ENCODE measurements around the gene F13A1.

DNA sequence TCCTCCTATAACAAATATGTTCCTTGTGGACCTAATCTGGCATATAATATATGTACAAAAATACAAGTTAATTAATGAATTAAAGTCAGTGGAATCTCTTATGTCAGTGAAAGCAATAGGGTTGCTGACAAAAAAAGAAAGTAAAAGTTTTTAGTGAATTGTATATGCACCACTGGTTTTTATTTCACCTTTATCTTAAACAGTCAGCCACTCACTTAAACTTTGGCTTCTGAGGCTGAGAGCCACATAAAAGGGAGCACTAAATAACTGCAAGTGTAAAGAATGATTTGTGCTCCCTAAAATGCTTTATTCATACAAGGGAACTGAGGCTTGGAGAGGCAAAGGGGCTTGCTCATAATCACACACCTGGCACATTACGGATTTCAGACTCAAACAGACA is 9.9 kb upstream of the F13A1 start:
- TF ChIP-seq POLR2A (IDR thresholded peaks at IDR 0.05; ENCODE audit: low read length) (no peak), GATA1 (IDR thresholded peaks at IDR 0.05; ENCODE audit: low read depth, low read length) (no peak)
